K562 (cell line): Measurements from ENCODE around the gene ADGRL3.

ENCODE experiments used
- E4F1 ChIP-seq: fragments of 250-450 bp; sonication (Bioruptor Pico); IDR thresholded peaks from 2 replicates; pipeline ENCODE4 v1.5.0; 2021; ENCODE audit warnings: mild to moderate bottlenecking, borderline replicate concordance
- ELF4 ChIP-seq: fragments of 450-650 bp; formaldehyde crosslinking; IDR thresholded peaks from 2 replicates; pipeline ENCODE4 v1.4.0; 2022; ENCODE audit warnings: missing genetic modification characterization
- KDM1A ChIP-seq, 2 experiments: fragments of 450-650 bp; IDR thresholded peaks; 2 replicates each; pipeline ENCODE4 v1.6.1; 2016; ENCODE audit warnings: mild to moderate bottlenecking in 2 of 2
- ZNF707 ChIP-seq: fragments of 250-450 bp; sonication (Bioruptor Pico); conservative IDR thresholded peaks from 2 replicates; pipeline ENCODE4 v1.8.0; 2022; ENCODE audit warnings: inconsistent platforms, mild to moderate bottlenecking, moderate library complexity
- TF ChIP-seq, protein P1 (sequence below): fragments of 250-450 bp; sonication (Bioruptor Pico); IDR thresholded peaks from 2 replicates; pipeline ENCODE4 v1.5.0; 2020; ENCODE audit warnings: mild to moderate bottlenecking

DNA sequence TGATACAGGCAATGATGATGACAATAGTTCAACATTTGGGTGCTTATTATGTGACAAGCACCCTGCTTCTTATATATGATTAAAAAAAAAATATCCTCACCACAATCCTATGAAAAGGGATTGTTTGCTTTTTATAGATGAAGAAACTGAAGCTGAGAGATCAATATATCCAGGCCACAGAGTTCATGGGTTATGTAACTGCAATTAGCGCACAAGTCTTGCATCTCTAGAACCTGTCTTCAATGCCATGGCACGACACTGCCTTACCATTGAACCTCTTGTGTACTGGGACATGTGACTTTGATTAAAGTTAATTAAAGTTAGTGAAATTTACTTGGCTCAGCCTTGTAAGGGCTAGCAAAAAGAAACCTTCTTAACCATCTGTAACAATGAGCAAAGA lies 599.7 kb downstream of the ADGRL3 start:
- no peak for TF ChIP-seq E4F1 (CRISPR knock-in tag)
- TF ChIP-seq, protein P1, sequence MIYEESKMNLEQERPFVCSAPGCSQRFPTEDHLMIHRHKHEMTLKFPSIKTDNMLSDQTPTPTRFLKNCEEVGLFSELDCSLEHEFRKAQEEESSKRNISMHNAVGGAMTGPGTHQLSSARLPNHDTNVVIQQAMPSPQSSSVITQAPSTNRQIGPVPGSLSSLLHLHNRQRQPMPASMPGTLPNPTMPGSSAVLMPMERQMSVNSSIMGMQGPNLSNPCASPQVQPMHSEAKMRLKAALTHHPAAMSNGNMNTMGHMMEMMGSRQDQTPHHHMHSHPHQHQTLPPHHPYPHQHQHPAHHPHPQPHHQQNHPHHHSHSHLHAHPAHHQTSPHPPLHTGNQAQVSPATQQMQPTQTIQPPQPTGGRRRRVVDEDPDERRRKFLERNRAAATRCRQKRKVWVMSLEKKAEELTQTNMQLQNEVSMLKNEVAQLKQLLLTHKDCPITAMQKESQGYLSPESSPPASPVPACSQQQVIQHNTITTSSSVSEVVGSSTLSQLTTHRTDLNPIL (CRISPR knock-in tag) = no peak
- no peak for TF ChIP-seq ZNF707 (CRISPR knock-in tag)
- TF ChIP-seq ELF4 (CRISPR knock-in tag) = no peak
- no peak for TF ChIP-seq KDM1A (IDR thresholded peaks at IDR 0.05)
